ENCODE measurements around the gene CAMK4.

GRCh38 chr5:111493031-111493430 is 268.8 kb downstream of the CAMK4 start:
- TF ChIP-seq CTCF (IDR thresholded peaks at IDR 0.05) (no peak), POLR2A (IDR thresholded peaks at IDR 0.05) (no peak)
